ENCODE measurements around the gene CLEC19A. TPM values are rescaled to one million over a fixed set of nuclear protein-coding genes. Genes with fewer than 3 reads are reported as not detected.

CLEC19A gene
- total RNA-seq, 1 experiment from 2014 or later, result not detected

- ChIA-PET POLR2A (no interaction called here), CTCF (no interaction called here)
- Mint-ChIP-seq H3K36me3 (ENCODE audit: insufficient read depth, unreplicated experiment) (no peaks in the 10 kb centered on the region), H3K27me3 (ENCODE audit: insufficient read depth, unreplicated experiment) (no peaks in the 10 kb centered on the region), H3K9me3 (ENCODE audit: unreplicated experiment) (no peaks in the 10 kb centered on the region), H3K4me1 (ENCODE audit: low read depth, unreplicated experiment) (no peaks in the 10 kb centered on the region), H3K4me3 (ENCODE audit: unreplicated experiment) (no peak overlapping the region), H3K27ac (ENCODE audit: unreplicated experiment) (no peak overlapping the region)
- no peak overlapping the region for H3K4me3 ChIP-seq (ENCODE audit: low read depth, low read length)
- no TSS peak for BruUV-seq (replicated peaks)
- TF ChIP-seq CTCF (IDR thresholded peaks at IDR 0.05; ENCODE audit: insufficient read depth in 1 of 2, low read depth in 1 of 2, low read length in 1 of 2, severe bottlenecking in 1 of 2, unreplicated experiment in 1 of 2), result no peak
- intact Hi-C loops (cut with micrococcal nuclease; ENCODE audit: unreplicated experiment), result no loop called here
- H3K36me3 ChIP-seq (ENCODE audit: control insufficient read depth, insufficient read depth, low read length), result no peaks in the 10 kb centered on the region
- no peak for DNase-seq
- no peaks in the 10 kb centered on the region for H3K9me3 ChIP-seq
- H3K27me3 ChIP-seq (replicated peaks; ENCODE audit: control insufficient read depth, insufficient read depth, low read length), result no peaks in the 10 kb centered on the region
- no peaks in the 10 kb centered on the region for H3K4me1 ChIP-seq
Measured at GRCh38 chr16:19284207-19284606, 1.3 kb upstream of the CLEC19A start.

GRCh38 chr16:19286827-19287226 is 1.3 kb downstream of the CLEC19A start:
- Histone ChIP-seq H3K9me3 (no peaks in the 10 kb centered on the region), H3K36me3 (ENCODE audit: control insufficient read depth, insufficient read depth, low read length) (no peaks in the 10 kb centered on the region), H3K4me1 (no peaks in the 10 kb centered on the region), H3K4me3 (ENCODE audit: low read depth, low read length) (no peak overlapping the region), H3K27me3 (replicated peaks; ENCODE audit: control insufficient read depth, insufficient read depth, low read length) (no peaks in the 10 kb centered on the region)
- no peak for TF ChIP-seq CTCF (IDR thresholded peaks at IDR 0.05; ENCODE audit: insufficient read depth in 1 of 2, low read depth in 1 of 2, low read length in 1 of 2, severe bottlenecking in 1 of 2, unreplicated experiment in 1 of 2)
- ChIA-PET POLR2A (no interaction called here), CTCF (no interaction called here)
- Mint-ChIP-seq H3K36me3 (ENCODE audit: insufficient read depth, unreplicated experiment) (no peaks in the 10 kb centered on the region), H3K9me3 (ENCODE audit: unreplicated experiment) (no peaks in the 10 kb centered on the region), H3K4me3 (ENCODE audit: unreplicated experiment) (no peak overlapping the region), H3K4me1 (ENCODE audit: low read depth, unreplicated experiment) (no peaks in the 10 kb centered on the region), H3K27me3 (ENCODE audit: insufficient read depth, unreplicated experiment) (no peaks in the 10 kb centered on the region), H3K27ac (ENCODE audit: unreplicated experiment) (no peak overlapping the region)
- intact Hi-C loops (cut with micrococcal nuclease; ENCODE audit: unreplicated experiment), result no loop called here
- BruUV-seq (replicated peaks), result no TSS peak
- no peak for DNase-seq

- POLR2A ChIA-PET, result no interaction called here
- Mint-ChIP-seq H3K4me3 (ENCODE audit: unreplicated experiment) (no peak overlapping the region), H3K27me3 (ENCODE audit: insufficient read depth, unreplicated experiment) (no peaks in the 10 kb centered on the region), H3K4me1 (ENCODE audit: low read depth, unreplicated experiment) (no peaks in the 10 kb centered on the region), H3K9me3 (ENCODE audit: unreplicated experiment) (no peaks in the 10 kb centered on the region), H3K36me3 (ENCODE audit: insufficient read depth, unreplicated experiment) (no peaks in the 10 kb centered on the region), H3K27ac (ENCODE audit: unreplicated experiment) (no peak overlapping the region)
- DNase-seq, result no peak
- Histone ChIP-seq H3K4me3 (ENCODE audit: low read depth, low read length) (no peak overlapping the region), H3K9me3 (no peaks in the 10 kb centered on the region), H3K4me1 (no peaks in the 10 kb centered on the region), H3K27me3 (replicated peaks; ENCODE audit: control insufficient read depth, insufficient read depth, low read length) (no peaks in the 10 kb centered on the region), H3K36me3 (ENCODE audit: control insufficient read depth, insufficient read depth, low read length) (no peaks in the 10 kb centered on the region)
- CTCF ChIA-PET, result no interaction called here
- no TSS peak for BruUV-seq (replicated peaks)
- intact Hi-C loops (cut with micrococcal nuclease; ENCODE audit: unreplicated experiment), result no loop called here
- no peak for TF ChIP-seq CTCF (IDR thresholded peaks at IDR 0.05; ENCODE audit: insufficient read depth in 1 of 2, low read depth in 1 of 2, low read length in 1 of 2, severe bottlenecking in 1 of 2, unreplicated experiment in 1 of 2)
Measured at GRCh38 chr16:19287241-19287640, 1.7 kb downstream of the CLEC19A start.
